Progenitor cell of endocrine pancreas (in vitro differentiated cells): ENCODE measurements around the gene SUPT5H. TPM values are rescaled to one million over a fixed set of nuclear protein-coding genes. Genes with fewer than 3 reads are reported as not detected.
A peak's percentile ranks its signal among the peaks of the same experiment; 100 is the strongest.

Source experiments
- DNase-seq: peaks from one replicate; pipeline ENCODE4 v3.0.0; 2021; ENCODE audit warnings: low spot score; ENCODE audit not compliant: unreplicated experiment
- H3K27ac Mint-ChIP-seq: 2 replicates; pipeline ENCODE4 v1.8.0; 2021; ENCODE audit warnings: mild to moderate bottlenecking, moderate library complexity, mixed read lengths
- H3K27me3 Mint-ChIP-seq: 2 replicates; pipeline ENCODE4 v1.8.0; 2021; ENCODE audit warnings: mixed read lengths
- H3K36me3 Mint-ChIP-seq: 2 replicates; pipeline ENCODE4 v1.8.0; 2022; ENCODE audit warnings: mixed read lengths; ENCODE audit not compliant: insufficient read depth
- H3K4me1 Mint-ChIP-seq: 2 replicates; pipeline ENCODE4 v1.8.0; 2021; ENCODE audit warnings: low read depth, mixed read lengths
- H3K4me3 Mint-ChIP-seq: 2 replicates; pipeline ENCODE4 v1.8.0; 2021; ENCODE audit warnings: low read depth, mild to moderate bottlenecking, moderate library complexity, mixed read lengths
- H3K9me3 Mint-ChIP-seq: 2 replicates; pipeline ENCODE4 v1.8.0; 2021; ENCODE audit warnings: low read depth, mixed read lengths
- CTCF ChIP-seq: fragments of 200-600 bp; sonication (generic); IDR thresholded peaks from one replicate; pipeline ENCODE4 v1.5.0; 2021; ENCODE audit warnings: antibody characterized with exemption, mild to moderate bottlenecking; ENCODE audit not compliant: unreplicated experiment
- total RNA-seq: library from RNA; stranded (reverse); gene quantifications from 2 replicates; pipeline ENCODE4 v1.2.1, GENCODE V29; 2021

Gene SUPT5H
- total RNA-seq, 1 donor from 2014 or later = 171 TPM

- Mint-ChIP-seq H3K36me3 (peaks cover 4% of the 10 kb centered on the region), H3K27me3 (no peaks in the 10 kb centered on the region), H3K27ac (peak overlapping the region; percentile 96), H3K4me3 (peak overlapping the region; percentile 98), H3K9me3 (no peaks in the 10 kb centered on the region), H3K4me1 (peaks cover 44% of the 10 kb centered on the region)
- TF ChIP-seq CTCF = no peak
- DNase-seq = no peak
These were observed 34.1 kb upstream of the SUPT5H start for GRCh38 chr19:39411081-39411831.

DNA sequence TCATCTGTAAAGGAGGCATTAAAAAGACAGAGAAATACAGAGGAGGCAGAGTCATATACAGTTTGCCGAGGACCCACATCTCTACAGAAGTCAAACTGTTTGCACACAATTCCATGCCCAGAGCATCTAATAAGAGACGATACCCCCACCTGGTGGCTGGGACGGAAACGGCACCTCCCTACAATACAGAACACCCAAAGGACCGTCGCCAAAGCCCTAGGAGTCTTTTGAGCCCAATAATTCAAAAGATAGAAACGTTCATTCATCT, 33.6 kb upstream of the SUPT5H start:
- H3K36me3 Mint-ChIP-seq = peaks cover 4% of the 10 kb centered on the region
- H3K4me3 Mint-ChIP-seq = peak overlapping the region; percentile 98
- no peaks in the 10 kb centered on the region for H3K9me3 Mint-ChIP-seq
- H3K4me1 Mint-ChIP-seq = peaks cover 43% of the 10 kb centered on the region
- H3K27me3 Mint-ChIP-seq = no peaks in the 10 kb centered on the region
- DNase-seq = peak; percentile 71
- peak; percentile 90 for TF ChIP-seq CTCF
- peak overlapping the region; percentile 96 for H3K27ac Mint-ChIP-seq

- H3K36me3 Mint-ChIP-seq = peaks cover 4% of the 10 kb centered on the region
- peak; percentile 98 for TF ChIP-seq CTCF
- H3K27me3 Mint-ChIP-seq = no peaks in the 10 kb centered on the region
- H3K4me1 Mint-ChIP-seq = peaks cover 41% of the 10 kb centered on the region
- H3K9me3 Mint-ChIP-seq = no peaks in the 10 kb centered on the region
- peak within 1 kb of the TSS; percentile 98 for H3K4me3 Mint-ChIP-seq
- peak within 1 kb of the TSS; percentile 96 for H3K27ac Mint-ChIP-seq
- peak; percentile 97 for DNase-seq
These were observed 33.1 kb upstream of the SUPT5H start, which contains the start of gene PLEKHG2 for GRCh38 chr19:39412100-39412866. PLEKHG2 (plus strand) TSS chr19:39412669; CDS start chr19:39414087, 1,418 bp downstream.

DNA sequence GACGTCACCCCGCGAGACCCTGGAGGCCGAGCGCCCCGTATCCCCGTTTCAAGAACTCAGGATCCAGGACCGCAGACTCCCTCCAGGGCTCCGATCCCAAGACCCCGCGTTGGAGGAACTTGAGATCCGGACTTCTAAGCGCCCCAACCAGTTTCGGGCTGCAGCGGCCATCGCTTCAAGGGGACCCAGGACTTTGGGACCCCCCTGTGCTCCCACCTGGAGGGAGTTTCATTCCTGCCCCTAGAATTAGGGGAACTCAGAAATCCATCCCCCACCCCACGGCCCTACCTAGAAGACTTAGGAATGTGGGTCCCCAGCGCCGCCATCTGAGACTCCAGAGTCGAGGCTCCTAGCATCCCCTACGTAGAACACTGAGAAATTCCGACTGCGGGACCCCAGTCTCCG, 32.5 kb upstream of the SUPT5H start:
- DNase-seq = no peak
- H3K36me3 Mint-ChIP-seq = peaks cover 6% of the 10 kb centered on the region
- H3K4me1 Mint-ChIP-seq = peaks cover 43% of the 10 kb centered on the region
- H3K27me3 Mint-ChIP-seq = no peaks in the 10 kb centered on the region
- peak; percentile 6 for TF ChIP-seq CTCF
- H3K27ac Mint-ChIP-seq = peak overlapping the region; percentile 96
- peak overlapping the region; percentile 98 for H3K4me3 Mint-ChIP-seq
- H3K9me3 Mint-ChIP-seq = no peaks in the 10 kb centered on the region

GRCh38 chr19:39413272-39413910, 32.0 kb upstream of the SUPT5H start:
- Mint-ChIP-seq H3K27me3 (no peaks in the 10 kb centered on the region), H3K27ac (peak overlapping the region; percentile 99), H3K4me3 (peak overlapping the region; percentile 98), H3K36me3 (peaks cover 6% of the 10 kb centered on the region), H3K9me3 (no peaks in the 10 kb centered on the region), H3K4me1 (peaks cover 43% of the 10 kb centered on the region)
- TF ChIP-seq CTCF = no peak
- DNase-seq = peak; percentile 62
